NCI-H526 (cell line): Measurements from ENCODE around the gene SP6.

Experiments
- DNase-seq, 2 experiments: peaks; one replicate each; lab custom pipeline; 2025; lab: John Stamatoyannopoulos, UW

SP6 gene

GRCh38 chr17:47879776-47880454, 29.0 kb upstream of the SP6 start:
- DNase-seq = no peak

GRCh38 chr17:47879028-47879585, 28.1 kb upstream of the SP6 start:
- DNase-seq = no peak

GRCh38 chr17:47878203-47879027, 27.5 kb upstream of the SP6 start:
- no peak for DNase-seq

- DNase-seq = no peak
Observed at GRCh38 chr17:47877368-47878034, 26.5 kb upstream of the SP6 start.

GRCh38 chr17:47875011-47875985, 24.3 kb upstream of the SP6 start:
- peak; percentile 89 to 91 for DNase-seq

- no peak for DNase-seq
Observed at GRCh38 chr17:47873200-47874090, 22.5 kb upstream of the SP6 start.

- peak; percentile 40 to 74 for DNase-seq
Observed at GRCh38 chr17:47872651-47873161, 21.7 kb upstream of the SP6 start.

- DNase-seq = no peak
Observed at GRCh38 chr17:47872019-47872650, 21.2 kb upstream of the SP6 start.

GRCh38 chr17:47871048-47871447, 20.1 kb upstream of the SP6 start:
- DNase-seq = no peak

GRCh38 chr17:47870056-47870455, 19.1 kb upstream of the SP6 start:
- no peak for DNase-seq

GRCh38 chr17:47869114-47869513, 18.2 kb upstream of the SP6 start:
- DNase-seq = no peak

GRCh38 chr17:47867813-47868533, 17.0 kb upstream of the SP6 start:
- DNase-seq = no peak

GRCh38 chr17:47866941-47867340, 16.0 kb upstream of the SP6 start:
- no peak for DNase-seq

- DNase-seq = no peak
Observed at GRCh38 chr17:47864791-47865216, 13.8 kb upstream of the SP6 start.

GRCh38 chr17:47862621-47863440, 11.9 kb upstream of the SP6 start:
- no peak for DNase-seq

- no peak for DNase-seq
Observed at GRCh38 chr17:47860386-47860785, 9.4 kb upstream of the SP6 start.

- DNase-seq = no peak
Observed at GRCh38 chr17:47857551-47858455, 6.8 kb upstream of the SP6 start.
